ACC112 (cell line): Measurements from ENCODE around the gene COQ9.
"Not testable (repeated sequence)": the region's sequence is repeated elsewhere in the genome, so short reads cannot be mapped to it uniquely, and the experiment has no call there.

Experiments used
- H2AFZ ChIP-seq: fragments of 200-600 bp; sonication (generic); one replicate; pipeline ENCODE4 v1.6.0; 2017; ENCODE audit warnings: antibody characterized with exemption, low read length; ENCODE audit not compliant: unreplicated experiment
- H3K27ac ChIP-seq: fragments of 200-600 bp; sonication (generic); 2 replicates; pipeline ENCODE4 v1.5.1; 2014; ENCODE audit warnings: low read depth, mild to moderate bottlenecking, antibody characterized with exemption, low read length, moderate library complexity
- H3K27me3 ChIP-seq: fragments of 200-600 bp; sonication (generic); 2 replicates; pipeline ENCODE4 v1.6.1; 2014; ENCODE audit warnings: mild to moderate bottlenecking, antibody characterized with exemption, low read length, moderate library complexity, mixed read lengths; ENCODE audit not compliant: insufficient read depth
- H3K36me3 ChIP-seq: fragments of 200-600 bp; sonication (generic); 2 replicates; pipeline ENCODE4 v1.6.1; 2016; ENCODE audit warnings: mild to moderate bottlenecking, antibody characterized with exemption, low read length, moderate library complexity, mixed read lengths; ENCODE audit not compliant: insufficient read depth
- H3K4me1 ChIP-seq: fragments of 200-600 bp; sonication (generic); one replicate; pipeline ENCODE4 v1.6.1; 2016; ENCODE audit warnings: low read length, mixed read lengths; ENCODE audit not compliant: insufficient read depth, unreplicated experiment, control insufficient read depth
- H3K4me3 ChIP-seq: fragments of 200-600 bp; sonication (generic); 2 replicates; pipeline ENCODE4 v1.5.1; 2014; ENCODE audit warnings: mild to moderate bottlenecking, low read depth, low read length
- H3K79me2 ChIP-seq: fragments of 200-600 bp; sonication (generic); one replicate; pipeline ENCODE4 v1.6.0; 2016; ENCODE audit warnings: low read length; ENCODE audit not compliant: control insufficient read depth, unreplicated experiment, insufficient read depth

COQ9 gene, protein sequence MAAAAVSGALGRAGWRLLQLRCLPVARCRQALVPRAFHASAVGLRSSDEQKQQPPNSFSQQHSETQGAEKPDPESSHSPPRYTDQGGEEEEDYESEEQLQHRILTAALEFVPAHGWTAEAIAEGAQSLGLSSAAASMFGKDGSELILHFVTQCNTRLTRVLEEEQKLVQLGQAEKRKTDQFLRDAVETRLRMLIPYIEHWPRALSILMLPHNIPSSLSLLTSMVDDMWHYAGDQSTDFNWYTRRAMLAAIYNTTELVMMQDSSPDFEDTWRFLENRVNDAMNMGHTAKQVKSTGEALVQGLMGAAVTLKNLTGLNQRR

DNA sequence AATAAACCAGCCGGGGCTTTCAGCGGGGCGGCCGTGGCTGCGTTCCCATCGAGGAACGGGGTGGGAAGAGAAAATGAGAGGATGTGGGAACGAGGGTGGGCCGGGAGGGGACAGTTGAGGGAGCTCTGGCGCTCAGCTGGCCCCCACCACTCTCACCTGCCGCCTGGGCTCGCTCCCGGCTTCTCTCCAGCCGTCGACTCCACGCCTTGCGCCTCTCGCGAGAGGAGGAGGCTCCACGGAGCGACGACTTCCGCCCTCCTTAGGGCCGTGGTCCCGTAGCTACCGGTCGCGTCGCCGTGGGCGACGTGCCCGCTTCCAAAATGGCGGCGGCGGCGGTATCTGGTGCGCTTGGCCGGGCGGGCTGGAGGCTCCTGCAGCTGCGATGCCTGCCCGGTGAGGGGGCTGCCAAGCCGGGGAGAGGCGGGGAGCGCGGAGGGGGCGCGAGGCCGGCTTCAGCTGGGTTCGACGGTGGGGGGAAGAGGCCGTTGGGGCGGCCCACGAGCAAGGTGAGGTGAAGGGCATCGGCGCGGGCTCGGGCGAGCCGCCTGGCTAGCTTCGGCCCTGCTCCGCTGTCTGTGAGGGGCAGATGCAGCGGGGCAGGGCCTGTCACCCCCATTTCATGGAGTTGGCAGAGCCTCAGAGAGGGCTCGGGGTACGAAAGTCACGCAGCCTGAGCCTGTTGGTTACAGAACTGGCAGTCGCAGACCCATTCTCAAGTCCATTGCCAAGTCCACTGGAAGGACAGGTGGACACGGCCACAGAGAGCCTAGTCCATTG lies at the start of gene COQ9, which contains the start of gene CIAPIN1:
TSS of gene COQ9 (plus strand) at position 294 of the 777 bp plus-strand sequence. CDS start at position 321, 27 bp downstream.
TSS of gene CIAPIN1 (minus strand) at position 200 of the 777 bp plus-strand sequence. CDS start 6,457 bp downstream, outside the sequence.
- Histone ChIP-seq H3K79me2 (peaks cover 62% of the 10 kb centered on the region), H2AFZ (peak within 1 kb of the TSS; percentile 89), H3K27ac (peak within 1 kb of the TSS; percentile 50; the same call in 1 of the 2 replicates)

DNA sequence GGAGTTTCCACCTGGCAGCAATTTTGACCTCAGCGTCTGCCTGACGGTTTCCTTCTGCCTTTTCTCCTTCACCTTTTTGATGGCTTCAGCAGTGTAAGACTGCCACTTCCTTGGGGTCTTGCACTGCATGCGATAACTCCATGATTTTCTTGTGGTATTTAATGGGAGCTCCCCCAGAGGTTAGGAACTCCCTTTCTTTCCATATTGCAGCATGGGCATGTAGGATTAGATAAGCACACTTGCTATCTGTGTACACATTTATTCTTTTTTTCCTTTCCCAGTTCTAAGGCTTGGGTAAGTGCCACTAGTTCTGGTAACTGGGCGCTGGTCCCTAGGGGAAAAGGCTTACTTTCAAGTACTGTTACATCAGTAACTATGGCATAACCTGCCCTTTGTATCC lies 49.8 kb upstream of the COQ9 start:
- H3K36me3 ChIP-seq: not testable (repeated sequence)

More for the DNA sequence above, at the start of gene COQ9, which contains the start of gene CIAPIN1:
- Histone ChIP-seq H3K27me3 (no peaks in the 10 kb centered on the region), H3K36me3 (peaks cover 11% of the 10 kb centered on the region), H3K4me1 (peaks cover 14% of the 10 kb centered on the region), H3K4me3 (peak within 1 kb of the TSS; percentile 95)

DNA sequence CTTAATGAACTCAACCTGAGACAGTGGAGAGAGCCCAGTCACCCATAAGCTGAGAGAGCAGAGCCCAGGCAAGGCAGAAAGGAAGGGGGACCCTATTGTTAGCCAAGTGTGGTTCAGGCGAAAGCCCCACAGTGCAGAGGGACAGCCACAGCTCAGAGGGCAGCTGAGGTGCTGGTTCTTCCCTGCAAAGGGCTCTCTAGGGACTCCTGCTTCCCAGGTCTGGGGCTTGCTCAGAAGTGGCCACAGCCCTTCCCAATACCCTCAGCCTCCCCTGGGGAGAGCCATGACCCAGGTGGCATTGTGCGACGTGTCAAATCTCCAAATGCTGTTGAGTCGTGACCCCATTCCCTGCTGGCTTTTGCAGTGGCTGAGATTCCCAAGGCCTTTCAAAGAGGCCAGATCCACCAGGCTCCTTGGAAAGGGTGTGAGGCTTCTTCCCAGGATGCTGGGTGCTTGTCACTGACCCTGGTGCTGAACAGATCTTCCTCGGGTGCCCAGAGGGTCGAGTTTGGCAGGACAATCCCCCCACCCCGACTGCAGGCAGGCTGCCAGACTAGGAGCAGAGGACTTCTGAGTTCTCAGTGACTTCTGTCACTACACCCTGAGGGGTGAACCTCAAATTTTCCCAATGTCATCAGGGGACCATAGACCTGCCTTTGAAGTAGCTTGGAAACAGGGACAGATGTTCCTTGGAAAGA lies 45.2 kb upstream of the COQ9 start:
- no peak overlapping the region for H2AFZ ChIP-seq
- H3K36me3 ChIP-seq: no peaks in the 10 kb centered on the region
- no peaks in the 10 kb centered on the region for H3K4me1 ChIP-seq
- H3K27ac ChIP-seq: no peak overlapping the region
- no peak overlapping the region for H3K4me3 ChIP-seq
- H3K27me3 ChIP-seq: peaks cover 14% of the 10 kb centered on the region
- H3K79me2 ChIP-seq: no peaks in the 10 kb centered on the region

More for the DNA sequence above, 49.8 kb upstream of the COQ9 start:
- H3K27ac ChIP-seq, H3K4me1 ChIP-seq, H3K79me2 ChIP-seq, H2AFZ ChIP-seq, H3K4me3 ChIP-seq: not testable (repeated sequence)
- H3K27me3 ChIP-seq: peaks cover 22% of the 10 kb centered on the region

DNA sequence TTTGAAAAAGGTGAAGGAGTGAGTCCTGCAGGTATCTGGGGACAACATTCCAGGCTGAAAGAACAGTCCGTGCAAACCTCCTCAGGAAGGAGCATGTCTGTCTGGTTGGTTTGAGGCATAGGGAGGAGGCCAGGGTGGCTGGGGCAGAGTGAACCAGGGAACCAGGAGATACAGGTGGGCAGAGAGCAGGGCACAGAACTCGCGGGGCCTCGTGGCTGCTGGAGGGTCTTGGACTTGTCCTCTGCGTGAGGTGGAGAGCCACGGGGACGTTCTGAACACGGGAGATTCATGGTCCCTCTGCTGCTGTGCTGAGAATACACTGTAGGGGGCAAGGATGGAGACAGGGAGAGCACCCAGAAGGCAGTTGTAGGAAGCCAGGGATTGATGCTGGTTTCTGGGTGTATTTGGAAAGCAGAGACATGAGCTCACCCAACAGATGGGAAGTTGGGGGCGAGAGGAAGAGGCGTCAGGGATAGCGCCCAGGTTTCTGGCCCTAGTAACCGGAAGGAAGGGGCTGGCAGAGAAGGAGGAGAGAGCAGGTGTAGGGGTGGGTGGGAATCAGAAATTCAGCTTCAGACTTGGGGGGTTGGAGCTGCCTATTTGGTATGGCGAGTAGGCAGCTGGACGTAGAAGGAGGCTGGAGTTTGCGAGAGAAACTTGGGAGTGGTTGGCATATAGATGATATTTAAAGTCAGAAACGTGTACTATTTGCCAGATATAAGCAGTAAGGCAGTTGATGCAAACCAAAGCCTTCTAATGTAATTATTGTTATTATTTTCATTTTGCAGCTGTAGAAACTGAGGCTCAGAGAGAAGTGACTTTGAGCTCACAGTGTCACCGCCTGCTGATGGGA lies 43.1 kb upstream of the COQ9 start, which contains the start of gene CCL17:
TSS of gene CCL17 (plus strand) at position 803 of the 853 bp plus-strand sequence. CDS start 9,166 bp downstream, outside the sequence.
- H2AFZ ChIP-seq: no peak within 1 kb of the TSS
- no peaks in the 10 kb centered on the region for H3K79me2 ChIP-seq
- H3K4me1 ChIP-seq: no peaks in the 10 kb centered on the region
- H3K36me3 ChIP-seq: no peaks in the 10 kb centered on the region
- H3K27ac ChIP-seq: no peak within 1 kb of the TSS
- H3K27me3 ChIP-seq: peaks cover 24% of the 10 kb centered on the region
- no peak within 1 kb of the TSS for H3K4me3 ChIP-seq

DNA sequence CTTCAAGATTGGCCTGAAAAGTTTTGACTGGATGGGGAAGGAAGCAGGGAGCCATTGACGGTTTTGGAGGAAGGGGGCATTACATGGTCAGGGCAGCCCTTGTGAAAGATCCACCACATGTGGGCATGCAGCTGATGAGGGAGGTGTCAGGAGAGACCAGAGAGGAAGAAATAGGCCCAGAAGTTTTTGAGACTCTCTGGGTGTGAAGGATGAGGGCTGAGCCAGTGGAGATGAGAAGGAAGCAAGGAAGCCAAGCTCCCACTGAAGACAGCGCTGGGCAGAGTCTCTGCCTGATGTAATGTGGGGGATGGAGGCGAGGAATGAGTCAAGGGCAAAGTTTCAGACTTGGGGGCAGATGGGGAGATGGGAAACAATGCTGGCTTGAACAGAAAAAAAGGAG lies 42.2 kb upstream of the COQ9 start:
- Histone ChIP-seq H2AFZ (no peak overlapping the region), H3K36me3 (no peaks in the 10 kb centered on the region), H3K27me3 (peaks cover 20% of the 10 kb centered on the region), H3K4me1 (no peaks in the 10 kb centered on the region), H3K79me2 (no peaks in the 10 kb centered on the region), H3K4me3 (no peak overlapping the region), H3K27ac (no peak overlapping the region)

DNA sequence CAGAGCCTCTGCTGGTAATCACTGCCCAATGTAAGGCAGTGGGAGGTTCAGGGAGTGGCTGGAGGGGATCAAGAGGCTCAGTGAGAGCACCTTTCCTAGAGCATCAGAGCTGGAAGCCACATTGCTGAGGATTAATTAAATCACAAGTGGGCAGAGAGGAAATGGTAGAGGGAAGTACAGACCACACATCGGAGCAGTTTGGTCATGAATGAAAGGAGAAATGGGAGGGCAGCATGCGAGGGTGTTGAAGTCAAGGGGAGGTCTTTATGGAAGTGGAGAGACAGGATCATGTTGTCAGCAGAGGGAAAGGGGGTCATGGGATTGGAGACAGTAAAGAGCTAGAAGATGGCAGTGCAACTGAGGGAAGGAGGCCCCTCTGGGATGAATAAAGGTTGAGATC lies 40.4 kb upstream of the COQ9 start:
- no peaks in the 10 kb centered on the region for H3K79me2 ChIP-seq
- no peaks in the 10 kb centered on the region for H3K4me1 ChIP-seq
- H2AFZ ChIP-seq: no peak overlapping the region
- H3K4me3 ChIP-seq: no peak overlapping the region
- H3K27me3 ChIP-seq: peaks cover 20% of the 10 kb centered on the region
- H3K36me3 ChIP-seq: no peaks in the 10 kb centered on the region
- no peak overlapping the region for H3K27ac ChIP-seq

DNA sequence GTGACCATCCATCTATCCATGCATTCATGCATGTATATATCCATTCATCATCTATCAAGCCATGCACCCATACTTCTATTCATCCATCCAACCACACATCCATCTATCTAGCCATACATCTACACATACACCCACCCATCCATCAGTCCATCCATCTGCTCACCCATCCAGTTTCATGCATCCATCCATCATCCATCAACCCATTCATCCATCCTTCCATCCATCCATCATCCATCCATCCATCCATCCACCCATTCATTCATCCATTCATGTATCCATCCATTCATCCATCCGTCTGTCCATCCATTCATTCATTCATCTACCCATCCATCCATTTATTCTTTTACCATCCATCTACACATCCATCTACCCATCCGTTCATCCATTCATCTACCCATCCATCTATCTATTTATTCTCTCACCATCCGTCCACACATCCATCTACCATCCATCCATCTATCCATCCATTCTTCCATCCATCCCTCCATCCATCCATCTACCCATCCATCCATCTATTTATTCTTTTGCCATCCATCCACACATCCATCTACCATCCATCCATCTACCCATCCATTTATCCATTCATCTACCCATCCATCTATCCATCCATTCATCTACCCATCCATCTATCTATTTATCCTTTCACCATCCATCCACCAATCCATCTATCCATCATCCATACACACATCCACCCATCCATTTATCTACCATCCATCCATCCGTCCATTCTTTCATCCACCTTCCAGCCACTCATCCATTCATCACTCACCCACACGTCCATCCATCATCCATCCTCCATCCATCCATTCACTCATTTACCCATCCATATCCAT lies 39.5 kb upstream of the COQ9 start:
- H2AFZ ChIP-seq: no peak overlapping the region
- H3K27me3 ChIP-seq: peaks cover 14% of the 10 kb centered on the region
- H3K4me1 ChIP-seq: no peaks in the 10 kb centered on the region
- H3K79me2 ChIP-seq: no peaks in the 10 kb centered on the region
- no peaks in the 10 kb centered on the region for H3K36me3 ChIP-seq
- no peak overlapping the region for H3K27ac ChIP-seq
- H3K4me3 ChIP-seq: no peak overlapping the region

DNA sequence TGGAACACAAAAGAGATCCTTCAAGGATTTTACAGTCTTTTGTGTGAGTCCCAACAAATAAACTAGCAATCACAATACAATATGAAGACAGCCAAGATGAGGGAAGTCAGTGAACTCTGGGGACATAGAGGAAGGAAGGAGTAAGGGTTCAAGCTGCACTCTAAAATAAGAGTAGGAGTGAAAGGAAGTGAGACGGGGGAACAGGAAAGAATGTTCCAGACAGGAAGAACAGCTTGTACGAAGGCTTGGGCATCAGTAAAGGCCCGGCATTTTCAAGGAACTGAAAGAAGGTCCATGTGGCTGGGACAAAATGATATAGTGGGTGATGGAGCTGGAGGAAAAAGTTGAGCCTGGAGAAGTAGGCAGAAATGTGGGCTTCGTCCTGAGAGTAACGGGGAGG lies 38.2 kb upstream of the COQ9 start:
- Histone ChIP-seq H3K27ac (no peak overlapping the region), H3K27me3 (peaks cover 13% of the 10 kb centered on the region), H2AFZ (no peak overlapping the region), H3K79me2 (no peaks in the 10 kb centered on the region), H3K4me3 (no peak overlapping the region), H3K4me1 (no peaks in the 10 kb centered on the region), H3K36me3 (no peaks in the 10 kb centered on the region)

DNA sequence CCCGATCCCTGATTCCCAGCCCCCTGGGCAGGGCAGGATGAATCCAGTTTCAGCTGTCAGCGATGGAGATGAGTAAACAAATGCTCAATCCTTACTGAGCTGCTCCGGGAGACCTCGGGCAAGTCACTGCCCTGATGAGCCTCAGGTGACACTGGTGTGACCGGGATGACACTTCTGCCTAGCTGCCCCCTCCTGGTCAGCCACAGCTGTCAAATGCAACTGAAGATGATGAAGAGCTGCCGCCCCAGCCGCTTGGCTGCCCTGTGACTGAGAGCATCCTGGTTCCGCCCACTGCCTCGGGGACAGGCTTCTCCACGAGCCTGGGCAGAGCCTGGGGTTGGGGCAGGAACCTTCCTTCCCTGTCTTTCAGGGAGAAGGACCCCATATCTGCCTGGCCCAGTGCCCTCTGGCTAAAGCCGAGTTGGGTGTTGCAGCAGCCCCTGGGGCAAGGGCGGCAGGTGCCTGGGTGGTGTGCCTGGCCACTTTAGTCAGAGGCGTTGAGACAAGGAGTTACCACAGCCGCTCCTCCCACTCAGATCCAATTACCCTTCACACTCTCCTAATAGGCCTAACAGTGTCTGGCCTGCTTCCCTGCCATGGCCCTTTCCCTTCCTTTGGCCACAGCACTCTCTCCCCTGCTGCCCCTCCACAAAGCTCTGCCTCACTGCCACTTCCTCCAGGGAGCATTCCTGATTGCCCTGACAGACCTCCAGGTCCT lies 37.2 kb upstream of the COQ9 start:
- Histone ChIP-seq H3K27me3 (peaks cover 13% of the 10 kb centered on the region), H2AFZ (no peak overlapping the region), H3K4me3 (no peak overlapping the region), H3K36me3 (no peaks in the 10 kb centered on the region), H3K4me1 (no peaks in the 10 kb centered on the region), H3K27ac (no peak overlapping the region), H3K79me2 (no peaks in the 10 kb centered on the region)
